T47D (cell line): ENCODE data around the gene QRFP.

ENCODE experiments used
- DNase-seq, 2 experiments: peaks; one replicate each; pipeline versions ENCODE4 v3.0.0 to v3.0.0-alpha.2; 2011 to 2012; ENCODE audit warnings: low read depth in 1 of 2, low spot score in 1 of 2
- JUND ChIP-seq: IDR thresholded peaks from 2 replicates; pipeline ENCODE4 v1.6.1; 2012; ENCODE audit warnings: low read depth
- in situ Hi-C: cut with HindIII; loops from 2 replicates; pipeline ENCODE4 v1.10.0; 2016; ENCODE audit warnings: low sequenced_read_pairs, low pct_unique_long_range_greater_than_20kb

QRFP gene

DNA sequence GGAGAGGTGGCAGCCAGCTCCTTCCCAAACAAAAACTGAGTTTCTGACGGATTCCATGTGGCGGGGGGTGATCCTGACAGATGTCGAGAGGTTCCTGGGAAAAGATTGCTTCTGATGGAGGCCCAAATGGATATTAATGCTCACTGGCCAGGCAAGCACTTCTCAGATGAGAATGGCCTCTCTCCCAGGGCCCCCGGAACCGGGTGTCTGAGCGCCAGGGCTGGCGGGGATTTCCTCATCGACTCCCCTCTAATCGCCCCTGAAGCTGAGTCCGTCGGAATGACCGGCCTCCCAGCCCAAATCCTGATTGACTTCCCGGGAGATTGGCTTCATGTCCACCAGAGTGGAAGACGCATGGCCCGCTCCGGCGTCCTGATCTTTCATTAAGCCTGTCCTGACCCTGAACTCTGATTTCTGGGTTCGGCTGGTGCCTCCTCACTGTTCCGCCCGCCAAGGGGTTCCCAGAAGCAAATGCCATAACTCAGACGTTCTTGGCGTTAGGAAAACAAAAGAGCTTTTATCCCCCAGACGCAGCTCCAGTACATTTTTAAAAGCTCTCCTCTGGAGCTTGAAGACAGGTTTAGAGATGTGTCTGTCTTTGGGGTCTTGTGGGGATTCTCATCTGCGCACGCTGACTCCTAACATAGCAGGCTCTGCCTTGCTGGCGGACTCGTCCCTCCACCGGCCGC lies 24.8 kb upstream of the QRFP start:
- in situ Hi-C loops: no loop called here
- no peak for TF ChIP-seq JUND
- no peak for DNase-seq

GRCh38 chr9:130920762-130921299 lies 24.2 kb upstream of the QRFP start:
- in situ Hi-C loops: no loop called here
- no peak for TF ChIP-seq JUND
- no peak for DNase-seq

DNA sequence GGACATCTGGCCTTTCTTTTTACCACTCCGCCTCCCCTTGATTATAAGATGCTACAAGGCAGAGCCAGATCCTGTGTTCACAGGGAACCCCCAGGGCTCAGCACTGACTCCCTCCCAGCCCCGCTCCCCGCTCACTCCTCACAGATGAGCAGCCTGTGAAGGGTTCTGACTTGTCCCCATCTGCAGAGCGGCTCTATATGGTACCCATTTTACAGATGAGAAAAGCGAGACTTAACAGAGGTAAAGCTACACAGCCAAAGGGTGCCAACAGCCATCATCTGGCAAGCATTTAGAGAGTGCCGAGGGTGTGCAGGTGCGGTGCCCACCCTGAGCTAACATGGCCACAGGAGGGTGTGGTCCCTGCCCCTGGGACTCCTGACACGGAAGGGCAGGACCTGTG lies 23.6 kb upstream of the QRFP start:
- no peak for TF ChIP-seq JUND
- in situ Hi-C loops: no loop called here

DNA sequence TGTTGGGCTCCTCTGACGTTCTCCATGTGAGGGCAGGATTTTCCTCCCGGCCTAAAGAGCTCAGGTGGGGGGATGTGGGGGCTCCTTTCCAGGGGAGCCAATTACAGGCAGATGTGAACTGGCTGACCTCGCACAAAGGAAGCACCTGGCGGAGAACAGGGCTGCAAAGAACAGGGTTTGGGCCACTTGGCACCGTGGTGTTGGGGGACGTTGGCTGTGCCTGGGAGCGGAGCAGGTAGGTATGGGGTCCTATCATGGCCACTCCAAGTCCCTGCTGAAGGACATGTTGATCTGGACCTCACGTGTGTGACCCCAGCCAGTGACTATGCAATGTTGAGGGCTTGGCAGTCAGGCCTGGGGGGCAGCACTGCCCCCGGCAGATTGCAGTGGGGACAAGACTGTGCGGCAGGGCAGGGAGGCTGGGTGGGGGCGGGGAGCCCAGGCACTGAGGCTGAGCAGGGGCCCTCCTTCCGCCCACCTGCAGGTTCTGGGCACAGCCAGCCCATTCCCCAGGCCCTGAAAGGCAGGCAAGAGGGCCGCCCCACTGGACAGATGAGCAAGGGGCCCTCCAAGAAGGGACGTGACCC lies 23.0 kb upstream of the QRFP start:
- no peak for TF ChIP-seq JUND
- DNase-seq: no peak
- in situ Hi-C loops: no loop called here

More for the DNA sequence above, 23.6 kb upstream of the QRFP start:
- no peak for DNase-seq

DNA sequence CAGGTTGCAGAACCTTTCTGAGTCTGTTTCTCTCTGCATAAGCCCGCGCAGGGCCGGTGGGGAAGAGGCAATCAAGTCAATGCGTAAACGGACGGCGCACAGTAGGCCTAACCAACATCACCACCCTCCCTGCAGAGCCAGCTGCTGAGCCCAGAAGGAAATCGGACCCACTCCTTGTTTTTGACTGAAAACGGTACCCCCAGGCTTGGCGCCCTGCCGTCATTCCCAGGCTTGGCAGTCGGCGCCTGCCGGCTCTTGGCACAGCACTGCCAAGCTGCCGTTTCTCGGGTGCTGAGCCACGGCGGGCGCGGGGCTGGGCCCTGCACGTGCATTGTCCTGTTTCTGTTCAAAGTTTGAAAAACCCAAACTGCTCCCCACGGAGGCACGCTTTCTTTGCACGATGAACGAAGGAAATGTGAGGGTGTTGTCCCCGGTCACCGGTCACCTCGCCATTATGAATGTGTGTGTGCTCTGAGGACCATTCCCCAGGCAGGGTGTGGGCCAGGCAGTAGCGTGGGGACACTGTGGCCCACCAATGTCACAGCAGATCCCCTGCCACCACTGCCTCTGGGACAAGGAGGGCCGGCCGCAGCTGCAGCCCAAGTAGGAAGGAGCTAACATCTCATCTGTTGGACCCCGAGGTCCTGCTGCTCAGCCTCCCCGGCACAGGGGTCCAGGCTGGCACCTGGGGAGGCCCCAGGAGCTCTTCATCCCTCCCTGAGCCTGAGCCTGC lies 22.4 kb upstream of the QRFP start:
- DNase-seq: no peak
- TF ChIP-seq JUND: no peak
- in situ Hi-C loops: no loop called here

DNA sequence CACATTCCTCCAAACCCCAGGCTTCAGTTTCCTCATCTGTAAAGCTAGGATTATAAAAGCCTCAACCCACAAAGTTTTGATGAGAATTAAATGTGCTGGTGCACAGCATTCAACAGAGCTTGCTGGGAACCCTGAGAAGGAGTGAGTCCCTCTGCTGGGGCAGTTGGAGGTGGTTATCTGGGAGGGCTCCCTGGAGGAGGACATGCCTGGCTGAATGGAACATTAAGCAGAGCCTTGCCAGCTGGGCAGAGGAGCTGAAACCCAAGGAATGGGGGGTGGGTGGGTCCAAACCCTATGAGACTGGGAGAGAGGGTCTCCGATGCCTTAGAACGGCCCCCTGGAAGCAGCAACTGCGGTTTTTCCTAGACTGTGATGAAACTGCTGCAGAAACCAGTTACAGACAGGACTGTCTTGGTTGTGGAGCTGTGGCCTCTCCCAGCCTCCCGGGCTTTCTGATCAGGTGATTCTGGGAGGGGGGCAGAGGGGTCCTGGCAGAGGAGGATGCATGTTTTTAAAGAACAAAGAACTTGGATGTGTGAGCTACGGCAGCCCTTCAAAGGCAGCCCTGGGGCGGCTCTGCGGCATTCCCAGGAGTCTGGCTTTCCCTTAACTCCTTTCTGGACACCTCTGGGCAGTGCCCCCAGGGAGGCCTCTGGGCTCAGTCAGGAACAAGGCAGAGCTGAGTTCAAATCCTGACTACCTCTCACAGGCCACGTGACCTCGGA lies 21.7 kb upstream of the QRFP start:
- no peak for TF ChIP-seq JUND
- in situ Hi-C loops: no loop called here
- DNase-seq: no peak

GRCh38 chr9:130917168-130917960 lies 20.8 kb upstream of the QRFP start:
- in situ Hi-C loops: no loop called here
- TF ChIP-seq JUND: no peak

GRCh38 chr9:130915096-130915447 lies 18.5 kb upstream of the QRFP start:
- in situ Hi-C loops: no loop called here
- no peak for TF ChIP-seq JUND

More at GRCh38 chr9:130917168-130917960, 20.8 kb upstream of the QRFP start:
- no peak for DNase-seq

DNA sequence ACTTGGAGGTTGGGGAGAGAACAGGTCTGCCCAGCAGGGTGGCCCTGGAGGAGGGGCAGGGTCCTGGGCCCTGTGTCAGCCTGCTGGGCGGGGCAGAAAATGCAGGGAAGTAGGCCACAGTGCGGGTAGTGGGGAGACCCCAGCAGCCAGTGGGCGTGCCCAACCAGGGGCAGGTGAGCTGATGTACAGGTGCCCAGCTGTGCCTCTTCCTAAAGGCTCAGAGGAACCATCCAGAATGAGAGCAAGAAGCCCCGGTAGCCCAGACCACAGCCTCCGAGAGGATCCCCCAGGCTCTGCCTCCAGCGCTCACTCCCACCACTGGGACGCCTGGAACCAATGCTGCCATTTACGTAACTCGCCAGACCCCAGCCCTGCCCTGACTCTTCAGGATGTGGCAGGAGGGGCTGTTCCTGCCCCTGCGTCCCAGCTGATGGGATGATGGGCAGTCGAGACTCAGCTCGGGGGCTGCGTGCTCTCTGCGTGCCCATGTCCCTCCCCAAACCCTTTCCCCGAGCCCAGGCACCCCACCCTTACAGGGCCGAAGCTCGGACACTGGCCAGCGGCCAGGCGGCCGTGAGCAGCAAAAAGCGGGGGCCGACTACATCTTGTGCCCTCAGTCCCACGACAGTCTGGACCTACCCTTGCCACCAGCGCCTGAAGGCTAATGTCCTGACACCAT lies 17.9 kb upstream of the QRFP start:
- no peak for DNase-seq
- in situ Hi-C loops: no loop called here
- no peak for TF ChIP-seq JUND

More at GRCh38 chr9:130915096-130915447, 18.5 kb upstream of the QRFP start:
- DNase-seq: no peak

GRCh38 chr9:130913599-130914416 lies 17.2 kb upstream of the QRFP start:
- no peak for DNase-seq
- in situ Hi-C loops: no loop called here
- no peak for TF ChIP-seq JUND

- in situ Hi-C loops: no loop called here
- no peak for TF ChIP-seq JUND
- DNase-seq: peak in 1 of 2 experiments; percentile 38
Measured at GRCh38 chr9:130912932-130913598, 16.5 kb upstream of the QRFP start.
